Liver (tissue), 9 donors: Measurements from ENCODE around the gene IL17RE. TPM values are rescaled to one million over a fixed set of nuclear protein-coding genes. Genes with fewer than 3 reads are reported as not detected.

ENCODE experiments used
- DNase-seq: peaks from one replicate; pipeline ENCODE4 v3.0.0-alpha.2; 2017; ENCODE audit warnings: low spot score
- H3K27ac ChIP-seq, 2 donors: one replicate each; pipeline ENCODE4 v1.7.0; 2013; ENCODE audit warnings: inconsistent platforms in 2 of 2, low read length in 2 of 2, control low read depth in 1 of 2, low read depth in 1 of 2, mild to moderate bottlenecking in 1 of 2
- H3K27me3 ChIP-seq, 4 donors: one replicate each; pipeline versions ENCODE4 v1.6.1 to v1.7.0; 2013; ENCODE audit warnings: low read length in 3 of 4, inconsistent platforms in 1 of 4, mild to moderate bottlenecking in 1 of 4, moderate library complexity in 1 of 4; ENCODE audit not compliant: control insufficient read depth in 4 of 4, insufficient read depth in 4 of 4
- H3K36me3 ChIP-seq, 4 donors: one replicate each; pipeline versions ENCODE4 v1.6.1 to v1.7.0; 2013; ENCODE audit warnings: low read length in 3 of 4, mild to moderate bottlenecking in 3 of 4, low read depth in 1 of 4, moderate library complexity in 1 of 4; ENCODE audit not compliant: control insufficient read depth in 4 of 4, insufficient read depth in 3 of 4
- H3K4me1 ChIP-seq, 4 donors: one replicate each; pipeline versions ENCODE4 v1.6.1 to v1.7.0; 2013; ENCODE audit warnings: low read length in 3 of 4, mild to moderate bottlenecking in 3 of 4, moderate library complexity in 1 of 4; ENCODE audit not compliant: control insufficient read depth in 4 of 4, insufficient read depth in 4 of 4
- H3K4me3 ChIP-seq, 3 donors: one replicate each; pipeline versions ENCODE4 v1.6.1 to v1.7.0; 2013; ENCODE audit warnings: low read length in 3 of 3, control low read depth in 1 of 3, low read depth in 1 of 3, mild to moderate bottlenecking in 1 of 3
- H3K9ac ChIP-seq, 2 donors: one replicate each; pipeline ENCODE4 v1.7.0; 2013; ENCODE audit warnings: low read length in 2 of 2, mild to moderate bottlenecking in 2 of 2, moderate library complexity in 2 of 2, control low read depth in 1 of 2, low read depth in 1 of 2
- H3K9me3 ChIP-seq, 4 donors: one replicate each; pipeline versions ENCODE4 v1.6.1 to v1.7.0; 2013; ENCODE audit warnings: low read length in 3 of 4; ENCODE audit not compliant: control insufficient read depth in 4 of 4
- ATF3 ChIP-seq: IDR thresholded peaks from 2 replicates; pipeline ENCODE4 v1.6.1; 2016; ENCODE audit warnings: antibody characterized with exemption
- EGR1 ChIP-seq, 2 donors: IDR thresholded peaks; 2 replicates each; pipeline ENCODE4 v1.6.1; 2016 to 2018; ENCODE audit warnings: antibody characterized with exemption in 2 of 2, low read depth in 2 of 2
- FOXA2 ChIP-seq: IDR thresholded peaks from 2 replicates; pipeline ENCODE4 v1.6.1; 2016; ENCODE audit warnings: antibody characterized with exemption
- GABPA ChIP-seq, 2 donors: IDR thresholded peaks in 1 of 2; conservative IDR thresholded peaks in 1 of 2; 2 replicates each; pipeline ENCODE4 v1.6.1; 2016; ENCODE audit warnings: antibody characterized with exemption in 2 of 2, mild to moderate bottlenecking in 1 of 2, moderate library complexity in 1 of 2
- HNF4A ChIP-seq, 2 donors: conservative IDR thresholded peaks; 2 replicates each; pipeline ENCODE4 v1.6.1; 2016; ENCODE audit warnings: antibody characterized with exemption in 2 of 2, mild to moderate bottlenecking in 2 of 2
- HNF4G ChIP-seq: IDR thresholded peaks from 2 replicates; pipeline ENCODE4 v1.6.1; 2016; ENCODE audit warnings: antibody characterized with exemption
- JUND ChIP-seq, 2 donors: IDR thresholded peaks; 2 replicates each; pipeline ENCODE4 v1.6.1; 2016; ENCODE audit warnings: antibody characterized with exemption in 2 of 2
- MAX ChIP-seq: IDR thresholded peaks from 2 replicates; pipeline ENCODE4 v1.6.1; 2016; ENCODE audit warnings: antibody characterized with exemption
- NR2F2 ChIP-seq: IDR thresholded peaks from 2 replicates; pipeline ENCODE4 v1.6.1; 2016; ENCODE audit warnings: antibody characterized with exemption
- TAF1 ChIP-seq: conservative IDR thresholded peaks from 2 replicates; pipeline ENCODE4 v1.6.1; 2016; ENCODE audit warnings: antibody characterized with exemption, mild to moderate bottlenecking
- YY1 ChIP-seq: IDR thresholded peaks from 2 replicates; pipeline ENCODE4 v1.6.1; 2016; ENCODE audit warnings: antibody characterized with exemption, mild to moderate bottlenecking
- ZBTB33 ChIP-seq: IDR thresholded peaks from 2 replicates; pipeline ENCODE4 v1.6.1; 2016; ENCODE audit warnings: antibody characterized with exemption
- WGBS: extraction: QIAGEN DNeasy Blood & Tissue Kit; methylation state at CpG from one replicate; pipeline ENCODE4 v1.1.7; 2013; 5-methylcytosine and 5-hydroxymethylcytosine counted together
- polyA plus RNA-seq, 2 donors: library from polyadenylated mRNA; stranded (reverse) in 1 of 2; unstranded in 1 of 2; fragments of 200-250 nt in 1 of 2; fragments of >200 nt in 1 of 2; fragmentation: Nextera tagmentation in 1 of 2; extraction: Ambion mirVana in 1 of 2; gene quantifications; one replicate each; pipeline versions ENCODE4 v1.2.1 to v1.2.3, GENCODE V29; 2013 to 2015
- total RNA-seq, 2 donors: library from RNA; depleted of rRNA; stranded (reverse); fragments of >200 nt; gene quantifications; one replicate each; pipeline ENCODE4 v1.2.3, GENCODE V29; 2014
- TF ChIP-seq, protein P1 (sequence below): fragments of 150-350 bp; IDR thresholded peaks from 2 replicates; pipeline ENCODE4 v1.5.1; 2017; ENCODE audit warnings: improper control_type of control experiment, low read depth, low read length; ENCODE audit not compliant: missing input control
- donor health status: healthy.
- donor health status: healthy.
- donor health status: healthy.
- donor health status: healthy.
- donor health status: healthy.

Gene IL17RE
- total and polyA plus RNA-seq, 4 donors, result 0.42 to 2.1 (median 0.90) TPM

DNA sequence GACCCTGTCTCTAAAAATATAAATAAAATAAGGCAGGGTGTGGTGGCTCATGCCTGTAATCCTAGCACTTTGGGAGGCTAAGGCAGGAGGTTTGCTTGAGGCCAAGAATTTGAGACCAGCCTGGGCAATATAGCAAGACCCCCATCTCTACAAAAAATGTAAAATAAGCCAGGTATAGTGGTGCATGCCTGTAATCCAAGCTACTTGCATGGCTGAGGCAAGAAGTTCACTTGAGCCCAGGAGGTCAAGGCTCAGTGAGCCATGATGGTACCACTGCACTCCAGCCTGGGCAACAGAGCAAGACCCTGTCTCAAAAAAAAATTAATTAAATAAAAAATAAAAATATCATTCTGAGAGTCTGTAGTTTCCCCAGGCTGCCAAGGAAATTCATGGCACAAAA lies 16.3 kb upstream of the IL17RE start:
- no peak for DNase-seq
- H3K36me3 ChIP-seq, result no peaks in the 10 kb centered on the region
- no peak overlapping the region for H3K27ac ChIP-seq
- no peak overlapping the region for H3K4me3 ChIP-seq
- H3K4me1 ChIP-seq, result peaks cover 0 to 9% (median 0%) of the 10 kb centered on the region in 4 donors
- TF ChIP-seq JUND (IDR thresholded peaks at IDR 0.05) (no peak), TAF1 (no peak), MAX (no peak), NR2F2 (no peak), HNF4A (conservative IDR thresholded peaks at IDR 0.05) (no peak), EGR1 (IDR thresholded peaks at IDR 0.05; ENCODE audit: low read depth in 2 of 2) (no peak), GABPA (IDR thresholded peaks at IDR 0.05 in 1 of 2, conservative IDR thresholded peaks at IDR 0.05 in 1 of 2) (no peak), ATF3 (no peak), HNF4G (no peak), YY1 (no peak), FOXA2 (no peak), ZBTB33 (no peak)
- TF ChIP-seq, protein P1, sequence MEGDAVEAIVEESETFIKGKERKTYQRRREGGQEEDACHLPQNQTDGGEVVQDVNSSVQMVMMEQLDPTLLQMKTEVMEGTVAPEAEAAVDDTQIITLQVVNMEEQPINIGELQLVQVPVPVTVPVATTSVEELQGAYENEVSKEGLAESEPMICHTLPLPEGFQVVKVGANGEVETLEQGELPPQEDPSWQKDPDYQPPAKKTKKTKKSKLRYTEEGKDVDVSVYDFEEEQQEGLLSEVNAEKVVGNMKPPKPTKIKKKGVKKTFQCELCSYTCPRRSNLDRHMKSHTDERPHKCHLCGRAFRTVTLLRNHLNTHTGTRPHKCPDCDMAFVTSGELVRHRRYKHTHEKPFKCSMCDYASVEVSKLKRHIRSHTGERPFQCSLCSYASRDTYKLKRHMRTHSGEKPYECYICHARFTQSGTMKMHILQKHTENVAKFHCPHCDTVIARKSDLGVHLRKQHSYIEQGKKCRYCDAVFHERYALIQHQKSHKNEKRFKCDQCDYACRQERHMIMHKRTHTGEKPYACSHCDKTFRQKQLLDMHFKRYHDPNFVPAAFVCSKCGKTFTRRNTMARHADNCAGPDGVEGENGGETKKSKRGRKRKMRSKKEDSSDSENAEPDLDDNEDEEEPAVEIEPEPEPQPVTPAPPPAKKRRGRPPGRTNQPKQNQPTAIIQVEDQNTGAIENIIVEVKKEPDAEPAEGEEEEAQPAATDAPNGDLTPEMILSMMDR, result no peak
- H3K27me3 ChIP-seq, result no peaks in the 10 kb centered on the region
- H3K9ac ChIP-seq, result no peak overlapping the region
- H3K9me3 ChIP-seq, result no peaks in the 10 kb centered on the region

GRCh38 chr3:9887480-9887879 lies 15.2 kb upstream of the IL17RE start:
- Histone ChIP-seq H3K4me1 (peaks cover 2 to 12% (median 6%) of the 10 kb centered on the region in 4 donors), H3K9ac (no peak overlapping the region), H3K36me3 (no peaks in the 10 kb centered on the region), H3K27me3 (no peaks in the 10 kb centered on the region), H3K27ac (no peak overlapping the region), H3K9me3 (no peaks in the 10 kb centered on the region), H3K4me3 (no peak overlapping the region)
- no peak for TF ChIP-seq ZBTB33
- no peak for DNase-seq
- WGBS, result 91% methylated on average over 5 of the region's 5 CpGs
